ENCODE measurements around the gene TUBB2B. TPM values are rescaled to one million over a fixed set of nuclear protein-coding genes. Genes with fewer than 3 reads are reported as not detected.

The TUBB2B gene
- polyA plus RNA-seq, 3 donors: 0.15 to 3.5 TPM; not detected in 1

- H4K20me1 ChIP-seq (ENCODE audit: insufficient read depth, low read length): peaks cover 29% of the 10 kb centered on the region
- no peaks in the 10 kb centered on the region for H3K4me1 Mint-ChIP-seq
- TF ChIP-seq CTCF (IDR thresholded peaks at IDR 0.05): no peak
- H3K36me3 Mint-ChIP-seq: peaks cover 51 to 62% of the 10 kb centered on the region in 2 donors
- H3K79me2 ChIP-seq (ENCODE audit: insufficient read depth, low read length): peaks cover 3% of the 10 kb centered on the region
- H2AFZ ChIP-seq (ENCODE audit: insufficient read depth, low read depth, low read length, poor library complexity, severe bottlenecking): no peak overlapping the region
- no peaks in the 10 kb centered on the region for H3K27me3 ChIP-seq (ENCODE audit: control insufficient read depth in 2 of 2, insufficient read depth in 2 of 2, low read length in 2 of 2)
- H3K4me3 Mint-ChIP-seq: no peak overlapping the region
- H3K27ac ChIP-seq (ENCODE audit: low read depth in 1 of 2, low read length in 2 of 2): no peak overlapping the region
- 84% methylated on average over 14 of the region's 15 CpGs for WGBS (ENCODE audit: insufficient coverage)
- no peaks in the 10 kb centered on the region for H3K9me3 Mint-ChIP-seq
- no peaks in the 10 kb centered on the region for H3K9me3 ChIP-seq (replicated peaks in 1 of 2; ENCODE audit: control insufficient read depth in 1 of 2, insufficient read depth in 1 of 2, low read length in 2 of 2)
- no peak overlapping the region for H3K9ac ChIP-seq (ENCODE audit: insufficient read depth, low read length, poor library complexity, severe bottlenecking)
- H3K4me2 ChIP-seq (replicated peaks; ENCODE audit: extremely low read depth, low read length, poor library complexity, severe bottlenecking): no peak overlapping the region
- H3K27ac Mint-ChIP-seq: no peak overlapping the region
- intact Hi-C loops (cut with micrococcal nuclease): loop anchor here in 1 of 2 donors (10.0 kb wide), 1 partner anchor 865 kb away; the partner anchor contains the start of gene ECI2
- H3K27me3 Mint-ChIP-seq (ENCODE audit: low read depth in 3 of 3): peaks cover 0 to 2% (median 0%) of the 10 kb centered on the region in 3 donors
- H3K4me3 ChIP-seq (replicated peaks in 1 of 3; ENCODE audit: low read depth in 2 of 3, low read length in 3 of 3): no peak overlapping the region
- no peak for DNase-seq
- no peaks in the 10 kb centered on the region for H3K4me1 ChIP-seq (ENCODE audit: control insufficient read depth in 1 of 2, insufficient read depth in 2 of 2, low read length in 2 of 2)
- peaks cover 39 to 70% of the 10 kb centered on the region in 2 donors for H3K36me3 ChIP-seq (replicated peaks in 1 of 2; ENCODE audit: control insufficient read depth in 1 of 2, insufficient read depth in 2 of 2, low read length in 2 of 2)
Observed at GRCh38 chr6:3270258-3270657, 42.8 kb upstream of the TUBB2B start.

- Mint-ChIP-seq H3K4me3 (no peak overlapping the region), H3K36me3 (peaks cover 57 to 71% of the 10 kb centered on the region in 2 donors), H3K4me1 (no peaks in the 10 kb centered on the region), H3K27me3 (ENCODE audit: low read depth in 3 of 3) (peaks cover 0 to 2% (median 0%) of the 10 kb centered on the region in 3 donors), H3K27ac (peak overlapping the region in 1 of 7 donors; percentile 12), H3K9me3 (no peaks in the 10 kb centered on the region)
- no peaks in the 10 kb centered on the region for H3K27me3 ChIP-seq (ENCODE audit: control insufficient read depth in 2 of 2, insufficient read depth in 2 of 2, low read length in 2 of 2)
- WGBS (ENCODE audit: insufficient coverage): 91% methylated on average over 9 of the region's 27 CpGs
- H3K79me2 ChIP-seq (ENCODE audit: insufficient read depth, low read length): peaks cover 5% of the 10 kb centered on the region
- H4K20me1 ChIP-seq (ENCODE audit: insufficient read depth, low read length): peaks cover 37% of the 10 kb centered on the region
- no peaks in the 10 kb centered on the region for H3K4me1 ChIP-seq (ENCODE audit: control insufficient read depth in 1 of 2, insufficient read depth in 2 of 2, low read length in 2 of 2)
- no peak overlapping the region for H3K4me3 ChIP-seq (replicated peaks in 1 of 3; ENCODE audit: low read depth in 2 of 3, low read length in 3 of 3)
- no peak overlapping the region for H3K9ac ChIP-seq (ENCODE audit: insufficient read depth, low read length, poor library complexity, severe bottlenecking)
- H3K4me2 ChIP-seq (replicated peaks; ENCODE audit: extremely low read depth, low read length, poor library complexity, severe bottlenecking): no peak overlapping the region
- H3K36me3 ChIP-seq (replicated peaks in 1 of 2; ENCODE audit: control insufficient read depth in 1 of 2, insufficient read depth in 2 of 2, low read length in 2 of 2): peaks cover 42 to 79% of the 10 kb centered on the region in 2 donors
- H3K9me3 ChIP-seq (replicated peaks in 1 of 2; ENCODE audit: control insufficient read depth in 1 of 2, insufficient read depth in 1 of 2, low read length in 2 of 2): no peaks in the 10 kb centered on the region
- no peak overlapping the region for H3K27ac ChIP-seq (ENCODE audit: low read depth in 1 of 2, low read length in 2 of 2)
- no peak for TF ChIP-seq CTCF (IDR thresholded peaks at IDR 0.05)
- H2AFZ ChIP-seq (ENCODE audit: insufficient read depth, low read depth, low read length, poor library complexity, severe bottlenecking): no peak overlapping the region
- no peak for DNase-seq
- intact Hi-C loops (cut with micrococcal nuclease): no loop called here
Observed at GRCh38 chr6:3269281-3269975, 42.0 kb upstream of the TUBB2B start.

Data from CD14-positive monocyte (primary cell).